Epithelial cell of proximal tubule (primary cell): ENCODE measurements around the gene STK38. TPM values are rescaled to one million over a fixed set of nuclear protein-coding genes. Genes with fewer than 3 reads are reported as not detected.

Experiments used
- DNase-seq: peaks from one replicate; pipeline ENCODE4 v3.0.0-alpha.2; 2011; ENCODE audit warnings: low read depth
- H3K4me3 ChIP-seq: 2 replicates; pipeline ENCODE4 v1.5.1; 2011; ENCODE audit warnings: low read depth, mild to moderate bottlenecking, low read length
- CTCF ChIP-seq: conservative IDR thresholded peaks from 2 replicates; pipeline ENCODE4 v1.5.1; 2012; ENCODE audit warnings: low read depth, mild to moderate bottlenecking, low read length
- total RNA-seq: library from RNA; depleted of rRNA; stranded (reverse); fragments of >200 nt; gene quantifications from 2 replicates; pipeline ENCODE4 v1.2.3, GENCODE V29; 2015

Gene STK38
- total RNA-seq, 1 donor from 2014 or later: 18.3 TPM

GRCh38 chr6:36523936-36524499 lies 23.3 kb downstream of the STK38 start:
- no peak for TF ChIP-seq CTCF
- no peak for DNase-seq
- no peak overlapping the region for H3K4me3 ChIP-seq

GRCh38 chr6:36523451-36523850 lies 23.8 kb downstream of the STK38 start:
- H3K4me3 ChIP-seq: no peak overlapping the region
- TF ChIP-seq CTCF: no peak
- no peak for DNase-seq

- no peak for TF ChIP-seq CTCF
- no peak overlapping the region for H3K4me3 ChIP-seq
- DNase-seq: no peak
Observed at GRCh38 chr6:36519352-36519751, 27.9 kb downstream of the STK38 start.

- H3K4me3 ChIP-seq: no peak overlapping the region
- no peak for TF ChIP-seq CTCF
- no peak for DNase-seq
Observed at GRCh38 chr6:36517408-36517807, 29.9 kb downstream of the STK38 start.

- TF ChIP-seq CTCF: no peak
- H3K4me3 ChIP-seq: no peak overlapping the region
- DNase-seq: no peak
Observed at GRCh38 chr6:36516988-36517387, 30.3 kb downstream of the STK38 start.

GRCh38 chr6:36516559-36516958 lies 30.7 kb downstream of the STK38 start:
- DNase-seq: no peak
- no peak overlapping the region for H3K4me3 ChIP-seq
- TF ChIP-seq CTCF: no peak

- DNase-seq: no peak
- H3K4me3 ChIP-seq: no peak overlapping the region
- TF ChIP-seq CTCF: no peak
Observed at GRCh38 chr6:36515844-36516243, 31.4 kb downstream of the STK38 start.
